GM21619 (cell line): ENCODE results near the gene PRKG1.
"Not testable (repeated sequence)": the region's sequence is repeated elsewhere in the genome, so short reads cannot be mapped to it uniquely, and the experiment has no call there.

Experiments used
- ATAC-seq: cut with Tn5 transposase; IDR thresholded peaks from one replicate; pipeline ENCODE4 v1.9.1; 2021; ENCODE audit not compliant: unreplicated experiment

Gene PRKG1

GRCh38 chr10:52019656-52020055, 945.4 kb downstream of the PRKG1 start:
- no peak for ATAC-seq

DNA sequence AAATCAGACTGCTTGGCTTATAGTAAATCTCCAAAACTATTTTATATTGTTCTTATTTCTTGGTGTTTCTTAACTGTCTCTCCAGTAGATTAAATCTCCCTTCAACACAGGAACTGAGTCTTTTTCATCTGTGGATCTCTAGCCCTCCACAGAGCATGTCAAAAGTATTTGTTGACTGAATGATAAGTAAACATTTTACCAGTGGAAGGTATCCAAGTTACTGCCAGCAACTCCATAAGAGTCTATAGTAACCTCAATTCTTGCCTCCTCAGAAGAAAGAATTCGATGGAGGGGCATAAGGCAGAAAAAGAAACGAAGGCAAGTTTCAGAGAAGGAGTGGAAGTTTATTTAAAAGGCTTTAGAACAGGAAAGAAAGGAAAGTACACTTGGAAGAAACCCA, 945.9 kb downstream of the PRKG1 start:
- no peak for ATAC-seq

- ATAC-seq = no peak
Measured at GRCh38 chr10:52020702-52021101, 946.4 kb downstream of the PRKG1 start.

DNA sequence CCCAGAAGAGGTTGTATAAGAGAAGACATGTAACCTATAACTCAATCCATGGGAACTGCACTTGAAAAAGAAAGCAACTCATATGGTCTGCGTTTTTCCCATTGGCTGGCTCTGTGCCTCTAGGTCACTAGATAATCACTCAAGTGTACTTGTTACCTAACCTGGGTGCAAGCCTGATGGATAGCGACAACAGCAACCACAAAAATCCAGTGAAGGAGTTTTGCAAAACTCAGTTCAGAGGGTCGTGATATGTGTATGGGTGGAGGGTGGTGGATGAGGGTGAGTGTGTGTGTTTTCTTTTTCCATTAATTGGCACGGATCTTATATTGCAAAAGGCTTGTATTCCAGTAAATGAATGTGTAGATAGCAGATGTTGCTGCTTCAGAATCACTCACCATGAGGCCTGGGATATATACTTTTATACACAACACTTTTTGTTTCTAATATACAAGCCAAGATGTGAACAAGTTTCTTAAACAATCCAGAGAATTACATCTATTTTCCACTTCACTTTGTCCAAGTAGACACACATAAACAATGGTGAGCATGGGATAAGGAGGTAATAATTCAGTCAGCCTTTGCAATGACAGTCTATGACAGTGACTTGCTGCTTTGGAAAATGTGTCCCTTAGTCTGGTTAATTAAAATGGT, 952.9 kb downstream of the PRKG1 start:
- no peak for ATAC-seq

DNA sequence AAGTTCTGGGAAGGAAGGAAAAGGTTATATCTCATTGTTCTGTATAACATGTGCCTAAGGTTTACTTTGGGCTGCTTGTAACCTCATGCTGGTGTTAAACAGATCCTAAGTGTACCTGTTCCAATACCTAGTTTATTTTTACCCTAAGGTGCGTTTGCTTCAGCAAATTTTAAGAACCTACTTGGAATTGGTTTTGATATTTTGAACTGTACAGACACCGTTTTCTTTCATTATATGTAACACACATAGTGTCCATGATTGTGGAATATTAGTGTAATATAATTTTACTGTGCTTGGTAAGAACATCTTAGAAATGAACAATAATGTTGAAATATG, 954.2 kb downstream of the PRKG1 start:
- ATAC-seq = no peak

DNA sequence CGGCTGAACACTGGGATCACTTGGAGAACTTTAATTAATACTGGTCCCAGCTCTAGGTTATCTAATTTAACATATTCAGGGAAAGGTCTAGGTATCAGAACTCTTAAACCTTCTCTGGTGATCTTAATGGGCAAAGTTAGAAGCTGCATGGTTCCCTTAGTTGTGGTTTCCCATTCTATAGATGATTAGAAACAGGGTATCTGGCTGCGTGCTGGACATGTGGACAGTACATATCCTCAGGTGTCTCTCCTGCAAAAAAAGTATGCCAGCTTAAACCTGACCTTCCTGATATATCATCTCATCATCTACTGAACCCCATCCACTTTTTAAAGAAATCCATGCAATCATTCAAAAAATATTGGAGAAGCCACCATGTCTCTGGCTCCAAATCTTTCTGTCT, 955.3 kb downstream of the PRKG1 start:
- ATAC-seq = no peak

DNA sequence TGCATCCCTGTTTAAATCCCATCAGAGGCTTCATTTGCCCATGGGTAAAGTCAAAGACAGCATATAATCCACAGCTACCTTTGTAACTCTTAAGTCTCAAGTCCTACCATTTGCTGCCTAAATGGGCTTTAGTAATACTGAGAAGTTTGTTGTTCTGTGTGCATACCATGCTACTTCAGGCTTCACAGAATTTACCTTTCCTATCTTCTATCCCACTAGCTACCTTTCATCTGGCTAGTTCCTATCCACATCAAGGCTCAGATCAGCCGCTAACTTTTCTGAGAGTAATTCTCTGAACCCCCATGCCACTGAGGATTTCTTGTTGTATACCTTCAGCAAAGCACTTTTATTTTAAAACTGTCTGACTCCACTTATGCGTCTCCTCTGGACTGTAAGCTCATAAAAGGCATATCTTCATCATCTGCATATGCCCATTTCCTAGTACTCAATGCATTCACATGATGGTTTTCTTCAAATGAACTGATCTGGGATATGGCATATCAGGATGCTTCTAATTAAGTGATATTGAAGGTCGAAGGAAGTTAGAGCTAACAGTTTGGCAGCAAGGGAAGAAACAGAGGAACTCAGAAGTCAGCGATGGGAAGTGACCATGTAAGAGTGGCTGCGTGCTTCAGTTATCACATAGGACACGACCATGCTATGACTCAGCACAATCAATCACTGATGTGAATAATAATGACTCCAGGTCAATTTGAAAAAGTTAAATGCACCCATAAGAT, 955.9 kb downstream of the PRKG1 start:
- ATAC-seq = no peak

DNA sequence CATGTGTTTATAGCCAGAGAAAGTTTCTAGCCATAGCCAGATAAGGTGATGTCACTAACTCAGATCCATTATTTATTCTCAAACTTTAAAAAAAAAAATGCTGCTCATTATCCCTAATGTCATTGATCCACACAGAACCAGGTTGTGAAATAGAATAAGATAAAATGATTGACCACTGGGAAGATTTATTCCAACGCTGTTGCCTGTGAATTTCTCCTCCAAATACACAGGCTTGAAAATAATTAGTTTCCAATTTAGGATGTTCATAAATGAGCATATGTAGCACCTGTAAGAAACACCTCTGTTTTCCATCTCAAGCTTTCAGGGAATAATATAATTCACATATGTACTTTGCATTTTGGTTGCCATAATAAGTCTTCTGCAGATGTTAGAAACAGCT, 956.7 kb downstream of the PRKG1 start:
- ATAC-seq = no peak

DNA sequence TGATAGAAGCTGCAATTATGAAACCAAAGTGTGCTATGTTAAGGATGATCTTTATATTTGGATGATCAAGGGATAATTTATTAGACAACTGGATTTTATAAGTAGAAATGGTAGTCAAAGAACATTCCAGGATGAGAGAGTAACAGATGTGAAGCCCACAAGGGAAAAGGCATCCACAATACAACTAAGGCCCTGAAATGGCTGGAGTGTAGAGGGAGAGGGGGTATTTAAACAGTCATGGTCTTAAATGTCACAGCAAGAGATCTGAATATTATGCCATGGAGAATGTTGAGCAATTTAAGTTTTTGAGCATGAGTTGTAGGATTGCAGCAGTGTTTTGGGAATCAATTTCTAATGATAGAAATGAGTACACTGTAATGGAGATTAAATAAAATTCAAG, 957.5 kb downstream of the PRKG1 start:
- ATAC-seq = no peak

DNA sequence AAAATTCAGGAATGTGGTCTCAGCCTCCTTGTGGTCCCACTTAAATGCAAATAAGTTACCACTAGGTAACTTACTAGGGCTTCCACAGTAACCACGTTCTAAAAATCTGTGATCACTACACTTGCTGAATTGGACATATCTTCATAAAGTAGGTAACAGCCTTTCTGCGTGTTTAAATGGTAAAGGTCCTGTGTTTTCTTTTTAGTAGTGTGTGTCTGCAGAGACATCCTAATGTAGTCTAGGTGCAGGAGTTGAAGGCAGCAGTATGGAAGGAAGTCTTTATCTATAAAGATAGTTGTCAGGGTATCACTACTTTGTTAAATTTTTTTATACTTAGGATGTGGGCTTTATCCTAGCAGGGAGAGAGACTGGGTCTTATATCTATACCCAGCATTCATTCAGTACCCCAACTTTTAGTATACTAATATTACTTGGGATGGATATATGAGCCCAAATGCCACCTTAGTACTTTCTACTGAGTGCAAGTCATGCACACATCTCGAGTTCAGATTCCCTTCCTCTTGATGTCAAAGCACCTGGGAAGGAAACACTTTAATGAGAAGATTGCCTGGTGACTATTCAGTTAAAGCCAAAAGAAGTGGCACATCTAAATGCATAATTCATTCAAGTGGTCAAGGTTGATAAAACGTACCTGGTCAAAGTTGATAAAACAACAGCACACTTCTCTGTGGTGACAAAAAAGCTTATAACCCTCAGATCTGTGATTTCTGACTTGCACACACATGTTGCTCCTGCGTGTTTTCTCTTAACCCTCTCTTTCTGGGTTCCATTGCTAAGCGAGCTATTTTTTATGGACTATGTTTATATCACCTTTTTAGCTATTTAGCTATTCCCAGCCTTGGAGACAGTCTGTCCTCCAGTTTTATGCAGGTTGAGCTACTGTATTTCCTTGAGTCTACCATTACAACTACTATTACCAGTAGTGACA, 958.7 kb downstream of the PRKG1 start:
- ATAC-seq = no peak

DNA sequence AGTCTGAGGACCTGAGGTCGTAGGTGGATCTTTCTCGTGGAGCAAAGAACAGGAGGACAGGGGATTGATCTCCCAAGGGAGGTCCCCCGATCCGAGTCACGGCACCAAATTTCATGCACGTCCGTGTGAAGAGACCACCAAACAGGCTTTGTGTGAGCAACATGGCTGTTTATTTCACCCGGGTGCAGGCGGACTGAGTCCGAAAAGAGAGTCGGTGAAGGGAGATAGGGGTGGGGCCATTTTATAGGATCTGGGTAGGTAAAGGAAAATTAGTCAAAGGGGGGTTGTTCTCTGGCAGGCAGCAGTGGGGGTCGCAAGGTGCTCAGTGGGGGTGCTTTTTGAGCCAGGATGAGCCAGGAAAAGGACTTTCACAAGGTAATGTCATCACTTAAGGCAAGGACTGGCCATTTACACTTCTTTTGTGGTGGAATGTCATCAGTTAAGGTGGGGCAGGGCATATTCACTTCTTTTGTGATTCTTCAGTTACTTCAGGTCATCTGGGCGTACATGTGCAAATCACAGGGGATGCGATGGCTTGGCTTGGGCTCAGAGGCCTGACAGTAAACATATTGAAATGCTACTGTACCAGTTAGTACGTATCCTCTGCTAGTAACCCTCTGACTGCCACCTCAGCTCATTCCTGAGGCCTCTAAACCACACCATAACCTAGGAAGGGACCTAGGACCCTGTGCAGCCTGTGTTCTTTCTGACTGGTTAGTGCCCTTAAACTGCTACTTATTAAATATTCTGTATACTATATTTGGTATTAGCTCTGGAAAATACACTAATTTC, 964.9 kb downstream of the PRKG1 start:
- not testable (repeated sequence) for ATAC-seq

DNA sequence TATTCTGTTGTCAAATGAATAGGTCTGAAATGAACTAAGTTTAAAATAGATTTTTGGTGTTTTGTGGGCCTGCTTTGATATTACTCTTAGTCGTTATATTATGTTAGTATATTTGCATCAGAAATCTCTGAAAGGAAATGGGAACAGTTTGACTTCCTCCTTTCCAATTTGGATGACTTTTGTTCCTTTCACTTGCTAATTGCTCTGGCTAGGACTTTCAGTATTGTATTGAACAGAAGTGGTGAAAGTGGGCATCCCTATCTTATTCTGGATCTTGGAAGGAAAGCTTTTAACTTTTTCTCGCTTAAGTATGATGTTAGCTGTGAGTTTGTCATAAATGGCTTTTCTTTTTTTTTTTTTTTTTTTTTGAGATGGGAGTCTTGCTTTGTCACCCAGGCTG, 966.2 kb downstream of the PRKG1 start:
- ATAC-seq = no peak

GRCh38 chr10:52043811-52044210, 969.5 kb downstream of the PRKG1 start:
- ATAC-seq = no peak

DNA sequence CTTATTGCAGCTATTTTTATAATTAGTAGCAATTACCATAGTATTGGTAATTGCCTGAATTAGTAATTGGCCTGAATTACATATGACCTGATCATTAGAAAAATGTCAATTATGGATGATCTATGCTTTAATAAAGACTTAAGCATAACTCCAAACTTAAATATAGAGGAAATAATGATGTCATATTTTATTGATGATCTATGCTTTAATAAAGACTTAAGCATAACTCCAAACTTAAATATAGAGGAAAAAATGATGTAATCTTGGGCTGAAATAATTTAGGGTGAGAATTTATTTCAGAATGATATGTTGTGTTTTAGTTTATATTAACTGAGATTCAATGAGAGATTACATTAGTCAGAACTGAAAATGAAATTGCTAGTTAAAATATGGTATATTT, 973.8 kb downstream of the PRKG1 start:
- no peak for ATAC-seq

GRCh38 chr10:52050429-52051047, 976.3 kb downstream of the PRKG1 start:
- ATAC-seq = no peak

GRCh38 chr10:52053497-52053896, 979.2 kb downstream of the PRKG1 start:
- no peak for ATAC-seq

DNA sequence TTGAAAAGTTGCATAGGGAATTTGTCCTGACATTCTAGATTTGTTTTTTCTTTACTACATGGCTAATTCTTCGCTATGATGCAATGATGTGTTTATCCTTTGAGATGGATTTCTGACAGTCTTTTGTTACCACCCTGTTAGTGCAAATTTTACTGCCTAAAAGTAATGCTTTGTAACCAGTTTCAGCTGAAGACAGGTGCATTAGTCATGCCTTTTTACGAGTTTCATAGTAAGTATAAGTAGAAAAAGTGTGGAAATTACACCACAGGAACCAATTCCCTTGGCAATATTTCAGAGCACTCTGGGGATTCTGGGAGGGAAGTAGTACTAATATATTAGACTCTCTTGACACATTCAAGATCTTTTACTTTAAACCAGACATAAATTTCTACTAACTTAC, 982.0 kb downstream of the PRKG1 start:
- ATAC-seq = no peak

DNA sequence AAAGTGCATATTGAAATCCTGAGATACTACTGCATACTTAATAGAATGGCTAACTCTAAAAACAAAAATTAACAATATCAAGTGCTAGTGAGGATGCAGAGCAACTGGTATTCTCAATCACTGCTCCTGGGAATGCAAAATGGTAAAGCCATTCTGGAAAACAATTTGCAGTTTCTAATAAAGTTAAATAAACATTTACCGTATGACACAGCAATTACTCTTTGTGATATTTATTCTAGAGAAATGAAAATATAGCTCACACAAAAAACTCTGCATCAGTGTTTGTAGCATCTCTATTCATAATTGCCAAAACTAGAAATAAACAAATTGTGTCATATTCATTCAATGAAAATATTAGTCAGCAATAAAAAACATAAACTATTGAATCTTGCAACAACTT, 984.8 kb downstream of the PRKG1 start:
- ATAC-seq = no peak

GRCh38 chr10:52063159-52063558, 988.9 kb downstream of the PRKG1 start:
- no peak for ATAC-seq

- no peak for ATAC-seq
Measured at GRCh38 chr10:52064084-52064845, 990.0 kb downstream of the PRKG1 start.
